K562 (cell line): Measurements from ENCODE around the gene TLE7.

Source experiments
- CBX8 ChIP-seq: fragments of 200-600 bp; sonication (generic); IDR thresholded peaks from 2 replicates; pipeline ENCODE4 v1.6.1; 2012; ENCODE audit warnings: borderline replicate concordance, mixed run types, low read depth, mild to moderate bottlenecking, moderate library complexity, mixed read lengths, low read length, control low read depth, inconsistent platforms; ENCODE audit not compliant: poor library complexity, severe bottlenecking; ENCODE audit errors: extremely low read depth
- HDAC3 ChIP-seq: fragments of 450-650 bp; IDR thresholded peaks from 2 replicates; pipeline ENCODE4 v1.6.1; 2018; ENCODE audit warnings: borderline replicate concordance, mild to moderate bottlenecking, moderate library complexity; ENCODE audit not compliant: partially characterized antibody
- HNRNPL ChIP-seq: fragments of 200-400 bp; formaldehyde crosslinking; IDR thresholded peaks from 2 replicates; pipeline ENCODE4 v1.6.1; 2017; ENCODE audit warnings: low read depth, mild to moderate bottlenecking, low read length
- MAX ChIP-seq: sonication (generic); formaldehyde crosslinking; IDR thresholded peaks from 2 replicates; pipeline ENCODE4 v1.9.0; 2022; ENCODE audit warnings: mild to moderate bottlenecking, missing genetic modification reagents
- MEIS2 ChIP-seq: fragments of 450-650 bp; IDR thresholded peaks from 2 replicates; pipeline ENCODE4 v1.6.1; 2014; ENCODE audit warnings: mild to moderate bottlenecking; ENCODE audit not compliant: partially characterized antibody
- MYBL2 ChIP-seq, 2 experiments: fragments of 450-650 bp in 1 of 2; sonication (generic) in 1 of 2; formaldehyde crosslinking in 1 of 2; IDR thresholded peaks; 2 replicates each; pipeline versions ENCODE4 v1.6.1 to v1.8.1; 2017 to 2022; ENCODE audit warnings: borderline replicate concordance in 1 of 2, inconsistent platforms in 1 of 2, low read depth in 1 of 2, mild to moderate bottlenecking in 1 of 2, missing genetic modification reagents in 1 of 2, moderate library complexity in 1 of 2
- SPI1 ChIP-seq: IDR thresholded peaks from 2 replicates; pipeline ENCODE4 v1.6.1; 2011; ENCODE audit warnings: low read depth, low read length, control low read depth, borderline replicate concordance
- ZNF24 ChIP-seq: fragments of 450-650 bp; IDR thresholded peaks from 2 replicates; pipeline ENCODE4 v1.6.1; 2016
- ZNF780A ChIP-seq: fragments of 250-450 bp; sonication (Bioruptor Pico); IDR thresholded peaks from 2 replicates; pipeline ENCODE4 v1.5.0; 2021; ENCODE audit warnings: mild to moderate bottlenecking
- TF ChIP-seq, protein P1 (sequence below), 3 experiments: IDR thresholded peaks in 2 of 3; conservative IDR thresholded peaks in 1 of 3; 2 replicates each; pipeline ENCODE4 v1.5.1; 2011 to 2012; ENCODE audit warnings: low read length in 3 of 3, mild to moderate bottlenecking in 3 of 3, control low read depth in 2 of 3, improper control_type of control experiment in 1 of 3, inconsistent platforms in 1 of 3, low read depth in 1 of 3, mixed read lengths in 1 of 3, moderate library complexity in 1 of 3; ENCODE audit not compliant: insufficient read depth in 2 of 3
- TF ChIP-seq, protein P2 (sequence below): fragments of 450-650 bp; formaldehyde crosslinking; IDR thresholded peaks from 2 replicates; pipeline ENCODE4 v1.4.0; 2020; ENCODE audit warnings: mild to moderate bottlenecking, mixed read lengths

- TF ChIP-seq, protein P1, sequence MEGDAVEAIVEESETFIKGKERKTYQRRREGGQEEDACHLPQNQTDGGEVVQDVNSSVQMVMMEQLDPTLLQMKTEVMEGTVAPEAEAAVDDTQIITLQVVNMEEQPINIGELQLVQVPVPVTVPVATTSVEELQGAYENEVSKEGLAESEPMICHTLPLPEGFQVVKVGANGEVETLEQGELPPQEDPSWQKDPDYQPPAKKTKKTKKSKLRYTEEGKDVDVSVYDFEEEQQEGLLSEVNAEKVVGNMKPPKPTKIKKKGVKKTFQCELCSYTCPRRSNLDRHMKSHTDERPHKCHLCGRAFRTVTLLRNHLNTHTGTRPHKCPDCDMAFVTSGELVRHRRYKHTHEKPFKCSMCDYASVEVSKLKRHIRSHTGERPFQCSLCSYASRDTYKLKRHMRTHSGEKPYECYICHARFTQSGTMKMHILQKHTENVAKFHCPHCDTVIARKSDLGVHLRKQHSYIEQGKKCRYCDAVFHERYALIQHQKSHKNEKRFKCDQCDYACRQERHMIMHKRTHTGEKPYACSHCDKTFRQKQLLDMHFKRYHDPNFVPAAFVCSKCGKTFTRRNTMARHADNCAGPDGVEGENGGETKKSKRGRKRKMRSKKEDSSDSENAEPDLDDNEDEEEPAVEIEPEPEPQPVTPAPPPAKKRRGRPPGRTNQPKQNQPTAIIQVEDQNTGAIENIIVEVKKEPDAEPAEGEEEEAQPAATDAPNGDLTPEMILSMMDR (IDR thresholded peaks at IDR 0.05 in 2 of 3, conservative IDR thresholded peaks at IDR 0.05 in 1 of 3; ENCODE audit: insufficient read depth in 2 of 3, low read depth in 1 of 3, low read length in 3 of 3), result no peak
- TF ChIP-seq, protein P2, sequence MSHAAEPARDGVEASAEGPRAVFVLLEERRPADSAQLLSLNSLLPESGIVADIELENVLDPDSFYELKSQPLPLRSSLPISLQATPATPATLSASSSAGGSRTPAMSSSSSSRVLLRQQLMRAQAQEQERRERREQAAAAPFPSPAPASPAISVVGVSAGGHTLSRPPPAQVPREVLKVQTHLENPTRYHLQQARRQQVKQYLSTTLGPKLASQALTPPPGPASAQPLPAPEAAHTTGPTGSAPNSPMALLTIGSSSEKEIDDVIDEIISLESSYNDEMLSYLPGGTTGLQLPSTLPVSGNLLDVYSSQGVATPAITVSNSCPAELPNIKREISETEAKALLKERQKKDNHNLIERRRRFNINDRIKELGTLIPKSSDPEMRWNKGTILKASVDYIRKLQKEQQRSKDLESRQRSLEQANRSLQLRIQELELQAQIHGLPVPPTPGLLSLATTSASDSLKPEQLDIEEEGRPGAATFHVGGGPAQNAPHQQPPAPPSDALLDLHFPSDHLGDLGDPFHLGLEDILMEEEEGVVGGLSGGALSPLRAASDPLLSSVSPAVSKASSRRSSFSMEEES (CRISPR knock-in tag), result no peak
- TF ChIP-seq MYBL2 (IDR thresholded peaks at IDR 0.05; ENCODE audit: low read depth) (no peak), MYBL2 (CRISPR knock-in tag; IDR thresholded peaks at IDR 0.05; ENCODE audit: borderline replicate concordance) (no peak), ZNF780A (CRISPR knock-in tag) (no peak), MAX (CRISPR knock-in tag) (no peak), MEIS2 (no peak), CBX8 (no peak), HNRNPL (no peak), SPI1 (no peak), HDAC3 (no peak), ZNF24 (no peak)
Measured at GRCh38 chr16:71406316-71406715, 35.5 kb downstream of the TLE7 start.
